K562 (cell line): ENCODE data around the gene TMPRSS6. TPM values are rescaled to one million over a fixed set of nuclear protein-coding genes. Genes with fewer than 3 reads are reported as not detected.

Experiments used
- ATAC-seq: fragments of 200-7000 bp; cut with Tn5 transposase; 3 replicates; pipeline ENCODE4 v1.9.1; 2020; ENCODE audit warnings: moderate library complexity
- BruUV-seq: library from RNA; stranded (reverse); fragments of 400-500 nt; replicated peaks from 2 replicates; lab custom pipeline; 2021; lab: Mats Ljungman, UMichigan
- CTCF ChIA-PET: fragments of 300-600 bp; formaldehyde crosslinking; extraction: SDS; loops from one replicate; lab custom pipeline; 2021; ENCODE audit warnings: low intra/inter-chr PET ratio; lab: Yijun Ruan, JAX
- POLR2A ChIA-PET: fragments of 300-600, 350-650 bp; sonication (Branson Sonifier 250); formaldehyde crosslinking; extraction: SDS; loops from one replicate; lab custom pipeline; 2021; ENCODE audit warnings: antibody characterized with exemption, inconsistent platforms; lab: Yijun Ruan, JAX
- DNase-seq, 4 experiments: peaks; one replicate each; pipeline versions ENCODE4 v3.0.0 to v3.0.0-alpha.2; 2011 to 2018; ENCODE audit warnings: low spot score in 3 of 4, mixed read lengths in 3 of 4; ENCODE audit errors: extremely low read depth in 1 of 4
- FAIRE-seq: peaks from 2 replicates; lab custom pipeline; 2011; peaks lifted over from hg19 to GRCh38; lab: Jason Lieb, UNC
- H2AFZ ChIP-seq: 2 replicates; pipeline ENCODE4 v1.6.0; 2011; ENCODE audit warnings: low read depth, low read length, control low read depth, inconsistent platforms
- H3K27ac ChIP-seq: fragments of 200-600 bp; 3 replicates; pipeline ENCODE4 v1.8.0; 2011; ENCODE audit warnings: low read depth, mild to moderate bottlenecking, control low read depth, inconsistent platforms, low read length, moderate library complexity, mixed read lengths; ENCODE audit errors: extremely low read depth
- H3K27me3 ChIP-seq, 2 experiments: fragments of 300-600 bp in 1 of 2; 2 replicates in 1 of 2; 3 replicates in 1 of 2; pipeline versions ENCODE4 v1.6.0 to v1.8.0; 2011; ENCODE audit warnings: inconsistent platforms in 2 of 2, low read length in 2 of 2, mild to moderate bottlenecking in 1 of 2, mixed read lengths in 1 of 2, moderate library complexity in 1 of 2; ENCODE audit not compliant: control insufficient read depth in 2 of 2, insufficient read depth in 2 of 2
- H3K36me3 ChIP-seq: fragments of 300-600 bp; 3 replicates; pipeline ENCODE4 v1.8.0; 2011; ENCODE audit warnings: mild to moderate bottlenecking, low read length, inconsistent platforms; ENCODE audit not compliant: control insufficient read depth, insufficient read depth
- H3K4me1 ChIP-seq, 2 experiments: fragments of 200-600 bp in 1 of 2; replicated peaks in 1 of 2; 2 replicates in 1 of 2; 3 replicates in 1 of 2; pipeline versions ENCODE4 v1.5.1 to v1.8.0; 2011; ENCODE audit warnings: inconsistent platforms in 2 of 2, low read length in 2 of 2, mild to moderate bottlenecking in 1 of 2, mixed read lengths in 1 of 2, moderate library complexity in 1 of 2; ENCODE audit not compliant: control insufficient read depth in 2 of 2, insufficient read depth in 2 of 2
- H3K4me2 ChIP-seq: 2 replicates; pipeline ENCODE4 v1.6.1; 2011; ENCODE audit warnings: low read length, control low read depth, inconsistent platforms, mixed read lengths; ENCODE audit not compliant: insufficient read depth
- H3K4me3 ChIP-seq: fragments of 200-600 bp; sonication (generic), shearing (Covaris generic); 2 replicates; pipeline ENCODE4 v1.5.1; 2016; ENCODE audit warnings: control low read depth, inconsistent platforms
- H3K79me2 ChIP-seq: fragments of 200-600 bp; 3 replicates; pipeline ENCODE4 v1.8.0; 2011; ENCODE audit warnings: low read length, inconsistent platforms; ENCODE audit not compliant: control insufficient read depth, insufficient read depth
- H3K9ac ChIP-seq, 2 experiments: 2 replicates each; pipeline versions ENCODE4 v1.6.0 to v1.6.1; 2011; ENCODE audit warnings: low read depth in 2 of 2, low read length in 2 of 2, control low read depth in 1 of 2, inconsistent platforms in 1 of 2, mild to moderate bottlenecking in 1 of 2, mixed read lengths in 1 of 2; ENCODE audit not compliant: insufficient read depth in 1 of 2
- H3K9me1 ChIP-seq: one replicate; pipeline ENCODE4 v1.6.0; 2011; ENCODE audit warnings: inconsistent platforms, mild to moderate bottlenecking, low read length, moderate library complexity; ENCODE audit not compliant: control insufficient read depth, insufficient read depth
- H3K9me3 ChIP-seq: replicated peaks from 2 replicates; pipeline ENCODE4 v1.5.1; 2011; ENCODE audit warnings: low read depth, low read length, inconsistent platforms; ENCODE audit not compliant: control insufficient read depth, insufficient read depth
- H4K20me1 ChIP-seq: replicated peaks from 2 replicates; pipeline ENCODE4 v1.6.1; 2011; ENCODE audit warnings: low read length, inconsistent platforms, mixed read lengths; ENCODE audit not compliant: control insufficient read depth, insufficient read depth
- GMEB1 ChIP-seq: fragments of 250-450 bp; sonication (Bioruptor Pico); IDR thresholded peaks from 2 replicates; pipeline ENCODE4 v1.4.0; 2020; ENCODE audit warnings: mild to moderate bottlenecking
- NCOR1 ChIP-seq: fragments of 450-650 bp; IDR thresholded peaks from 2 replicates; pipeline ENCODE4 v1.6.1; 2016; ENCODE audit warnings: mild to moderate bottlenecking, moderate library complexity
- RFX5 ChIP-seq: IDR thresholded peaks from 2 replicates; pipeline ENCODE4 v1.6.1; 2011; ENCODE audit warnings: low read depth, mild to moderate bottlenecking, improper control_type of control experiment, low read length
- THRA ChIP-seq: fragments of 450-650 bp; IDR thresholded peaks from 2 replicates; pipeline ENCODE4 v1.6.1; 2017; ENCODE audit warnings: mild to moderate bottlenecking, moderate library complexity
- USF1 ChIP-seq: sonication (generic); formaldehyde crosslinking; IDR thresholded peaks from 2 replicates; pipeline ENCODE4 v1.9.0; 2022; ENCODE audit warnings: mild to moderate bottlenecking, missing genetic modification reagents
- ZC3H4 ChIP-seq: sonication (generic); formaldehyde crosslinking; IDR thresholded peaks from 2 replicates; pipeline ENCODE4 v1.9.0; 2021; ENCODE audit warnings: missing genetic modification reagents, borderline replicate concordance
- ZNF197 ChIP-seq: fragments of 200-800 bp; sonication (Bioruptor generic); IDR thresholded peaks from 2 replicates; pipeline ENCODE4 v1.6.1; 2016; ENCODE audit warnings: low read depth, missing genetic modification characterization, missing compliant biosample characterization
- ZNF24 ChIP-seq: fragments of 450-650 bp; IDR thresholded peaks from 2 replicates; pipeline ENCODE4 v1.6.1; 2016
- ZNF431 ChIP-seq: sonication (generic); formaldehyde crosslinking; IDR thresholded peaks from 2 replicates; pipeline ENCODE4 v1.8.0; 2022; ENCODE audit warnings: mild to moderate bottlenecking, missing genetic modification reagents
- ZNF507 ChIP-seq: conservative IDR thresholded peaks from 2 replicates; pipeline ENCODE4 v1.6.1; 2017; ENCODE audit warnings: missing genetic modification characterization, missing compliant biosample characterization
- WGBS: fragments of 100-300 bp; shearing (Covaris generic); methylation state at CpG from one replicate; pipeline ENCODE4 v1.1.6; 2016; ENCODE audit warnings: low coverage, mixed read lengths; ENCODE audit not compliant: insufficient coverage; ENCODE audit errors: missing lambda C conversion rate; 5-methylcytosine and 5-hydroxymethylcytosine counted together
- in situ Hi-C: fragments of 300-500 bp; cut with MboI; formaldehyde crosslinking; loops from 4 replicates; pipeline ENCODE4 v1.15.0; 2018; ENCODE audit warnings: inconsistent platforms, mixed read lengths
- intact Hi-C: fragments of 100-400 bp; cut with micrococcal nuclease; formaldehyde crosslinking; loops from 2 replicates; pipeline ENCODE4 v1.14.2; 2022
- polyA plus RNA-seq, 8 experiments: library from polyadenylated mRNA; depleted of rRNA in 4 of 8; stranded (reverse) in 5 of 8; unstranded in 3 of 8; fragments of >200 nt; fragmentation: Nextera tagmentation in 2 of 8; fragmentation: Illumina TruSeq in 1 of 8; extraction: Ambion mirVana in 2 of 8; extraction: Trizol in 1 of 8; gene quantifications; 2 replicates each; pipeline versions ENCODE4 v1.2.1 to v1.2.3, GENCODE V29; 2011 to 2014; ENCODE audit warnings: inconsistent platforms in 1 of 8, missing spikeins in 1 of 8
- total RNA-seq, 7 experiments: library from RNA; depleted of rRNA in 6 of 7; stranded (reverse); fragments of >200 nt in 6 of 7; fragmentation: Illumina TruSeq in 2 of 7; extraction: Trizol in 2 of 7; gene quantifications; 2 replicates each; pipeline versions ENCODE4 v1.2.1 to v1.2.3, GENCODE V29; 2011 to 2021; ENCODE audit warnings: low replicate concordance in 1 of 7

Gene TMPRSS6
- total and polyA plus RNA-seq, 9 of the 15 experiments (the other 6 are each of a cell fraction or from before 2014, with no cell fraction given): 0.03 TPM; not detected in 8

- Histone ChIP-seq H3K27me3 (peaks cover 0 to 3% of the 10 kb centered on the region in 2 experiments; a peak in 1 of 5 replicates), H3K27ac (no peak overlapping the region), H3K9ac (no peak overlapping the region), H2AFZ (no peak overlapping the region), H3K9me1 (no peaks in the 10 kb centered on the region), H3K4me2 (no peak overlapping the region), H3K36me3 (no peaks in the 10 kb centered on the region), H4K20me1 (no peaks in the 10 kb centered on the region), H3K4me1 (peaks cover 0 to 11% of the 10 kb centered on the region in 2 experiments; a peak in 2 of 5 replicates), H3K9me3 (no peaks in the 10 kb centered on the region), H3K79me2 (no peaks in the 10 kb centered on the region), H3K4me3 (no peak overlapping the region)
- ATAC-seq (no peak), FAIRE-seq (no peak), DNase-seq (no peak)
- TF ChIP-seq GMEB1 (no peak), USF1 (CRISPR knock-in tag) (no peak), ZC3H4 (CRISPR knock-in tag) (no peak), ZNF24 (no peak), RFX5 (no peak), ZNF431 (CRISPR knock-in tag) (no peak), THRA (no peak), ZNF197 (no peak), NCOR1 (no peak), ZNF507 (no peak)
- in situ Hi-C loops (no loop called here), intact Hi-C loops (loop anchor here (10.0 kb wide), 2 partner anchors 172 to 262 kb away; no protein-coding TSS in a partner anchor)
- WGBS: 39% methylated on average over 4 of the region's 6 CpGs
- POLR2A ChIA-PET: no interaction called here
- CTCF ChIA-PET: no interaction called here
- no TSS peak for BruUV-seq
Measured at GRCh38 chr22:37046589-37046988, 62.9 kb downstream of the TMPRSS6 start.
